RWPE2 (cell line): Measurements from ENCODE around the gene LRRC51.

Experiments
- ATAC-seq: fragments of 200-7000 bp; cut with Tn5 transposase; 3 replicates; pipeline ENCODE4 v1.9.1; 2021; ENCODE audit warnings: low read depth
- DNase-seq: peaks from one replicate; pipeline ENCODE4 v3.0.0-alpha.2; 2020; ENCODE audit warnings: low spot score
- H3K27ac ChIP-seq: fragments of 450-650 bp; 2 replicates; pipeline ENCODE4 v1.5.1; 2017; ENCODE audit warnings: mild to moderate bottlenecking; ENCODE audit not compliant: poor library complexity, severe bottlenecking
- H3K27me3 ChIP-seq: fragments of 250-450 bp; sonication (Bioruptor Pico); 2 replicates; pipeline ENCODE4 v1.5.1; 2021; ENCODE audit warnings: mild to moderate bottlenecking, moderate library complexity; ENCODE audit not compliant: insufficient read depth, poor library complexity, severe bottlenecking
- H3K36me3 ChIP-seq: fragments of 250-450 bp; sonication (Bioruptor Pico); 2 replicates; pipeline ENCODE4 v1.5.1; 2020; ENCODE audit warnings: low read depth, mild to moderate bottlenecking, moderate library complexity
- H3K4me1 ChIP-seq: fragments of 250-450 bp; sonication (Bioruptor Pico); 2 replicates; pipeline ENCODE4 v1.5.1; 2021; ENCODE audit warnings: mild to moderate bottlenecking, moderate library complexity; ENCODE audit not compliant: insufficient read depth, poor library complexity, severe bottlenecking
- H3K4me3 ChIP-seq: fragments of 250-450 bp; sonication (Bioruptor Pico); 2 replicates; pipeline ENCODE4 v1.5.1; 2021; ENCODE audit warnings: mild to moderate bottlenecking, moderate library complexity; ENCODE audit not compliant: severe bottlenecking
- H3K9me3 ChIP-seq: fragments of 250-450 bp; sonication (Bioruptor Pico); 2 replicates; pipeline ENCODE4 v1.5.1; 2021; ENCODE audit warnings: mild to moderate bottlenecking, moderate library complexity; ENCODE audit not compliant: severe bottlenecking
- TF ChIP-seq, protein P1 (sequence below): fragments of 450-650 bp; IDR thresholded peaks from one replicate; pipeline ENCODE4 v1.5.1; 2017; ENCODE audit warnings: mild to moderate bottlenecking, moderate library complexity; ENCODE audit not compliant: poor library complexity, severe bottlenecking

The LRRC51 gene

GRCh38 chr11:72069787-72070251 is 10.8 kb upstream of the LRRC51 start:
- Histone ChIP-seq H3K4me3 (no peak overlapping the region), H3K27ac (peak overlapping the region; percentile 89), H3K27me3 (no peaks in the 10 kb centered on the region), H3K36me3 (peaks cover 52% of the 10 kb centered on the region), H3K9me3 (no peaks in the 10 kb centered on the region), H3K4me1 (peaks cover 40% of the 10 kb centered on the region)
- TF ChIP-seq, protein P1, sequence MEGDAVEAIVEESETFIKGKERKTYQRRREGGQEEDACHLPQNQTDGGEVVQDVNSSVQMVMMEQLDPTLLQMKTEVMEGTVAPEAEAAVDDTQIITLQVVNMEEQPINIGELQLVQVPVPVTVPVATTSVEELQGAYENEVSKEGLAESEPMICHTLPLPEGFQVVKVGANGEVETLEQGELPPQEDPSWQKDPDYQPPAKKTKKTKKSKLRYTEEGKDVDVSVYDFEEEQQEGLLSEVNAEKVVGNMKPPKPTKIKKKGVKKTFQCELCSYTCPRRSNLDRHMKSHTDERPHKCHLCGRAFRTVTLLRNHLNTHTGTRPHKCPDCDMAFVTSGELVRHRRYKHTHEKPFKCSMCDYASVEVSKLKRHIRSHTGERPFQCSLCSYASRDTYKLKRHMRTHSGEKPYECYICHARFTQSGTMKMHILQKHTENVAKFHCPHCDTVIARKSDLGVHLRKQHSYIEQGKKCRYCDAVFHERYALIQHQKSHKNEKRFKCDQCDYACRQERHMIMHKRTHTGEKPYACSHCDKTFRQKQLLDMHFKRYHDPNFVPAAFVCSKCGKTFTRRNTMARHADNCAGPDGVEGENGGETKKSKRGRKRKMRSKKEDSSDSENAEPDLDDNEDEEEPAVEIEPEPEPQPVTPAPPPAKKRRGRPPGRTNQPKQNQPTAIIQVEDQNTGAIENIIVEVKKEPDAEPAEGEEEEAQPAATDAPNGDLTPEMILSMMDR: no peak
- peak; percentile 82 for DNase-seq
- peak; percentile 96 for ATAC-seq

DNA sequence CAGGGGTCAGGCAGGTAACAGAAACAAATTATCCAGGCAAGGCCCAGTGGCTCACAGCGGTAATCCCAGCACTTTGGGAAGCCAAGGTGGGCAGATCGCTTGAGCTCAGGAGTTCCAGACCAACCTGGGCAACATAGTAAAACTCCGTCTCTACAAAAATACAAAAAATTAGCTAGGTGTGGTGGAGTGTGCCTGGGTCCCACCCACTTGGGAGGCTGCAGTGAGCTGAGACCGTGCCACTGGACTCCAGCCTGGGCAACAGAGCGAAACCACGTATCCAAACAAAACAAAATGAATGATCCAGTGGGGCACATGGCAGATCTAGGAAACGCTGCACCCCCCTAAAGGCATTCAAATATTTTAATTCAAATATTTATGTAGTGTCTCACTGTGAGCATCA is 10.2 kb upstream of the LRRC51 start:
- ATAC-seq: no peak
- Histone ChIP-seq H3K36me3 (peaks cover 50% of the 10 kb centered on the region), H3K27ac (peak overlapping the region; percentile 89)

DNA sequence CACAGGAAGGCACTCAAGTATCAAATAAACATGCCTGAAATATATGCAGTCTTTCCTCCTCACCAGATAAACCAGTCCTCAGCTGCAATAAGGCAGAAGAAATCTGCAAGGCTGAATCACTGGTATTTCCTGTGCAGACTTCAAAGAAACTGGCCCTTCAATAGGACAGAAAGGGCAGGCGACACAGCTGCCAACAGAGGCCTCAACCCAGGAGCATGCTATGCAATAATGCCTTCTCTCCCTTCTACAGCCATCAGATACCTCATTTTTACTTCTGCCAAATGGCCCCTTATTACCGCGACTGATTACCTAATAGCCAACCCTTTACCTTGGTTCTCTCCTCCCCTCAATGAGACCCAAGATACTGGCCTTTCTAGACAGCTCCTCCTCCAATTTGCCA is 8.3 kb upstream of the LRRC51 start:
- DNase-seq: no peak
- Histone ChIP-seq H3K4me1 (peaks cover 40% of the 10 kb centered on the region), H3K4me3 (no peak overlapping the region), H3K36me3 (peaks cover 55% of the 10 kb centered on the region), H3K27ac (peak overlapping the region; percentile 89), H3K9me3 (no peaks in the 10 kb centered on the region), H3K27me3 (no peaks in the 10 kb centered on the region)
- TF ChIP-seq, protein P1: no peak
- ATAC-seq: peak; percentile 77

More for the DNA sequence above, 10.2 kb upstream of the LRRC51 start:
- TF ChIP-seq, protein P1: no peak
- Histone ChIP-seq H3K4me1 (peaks cover 40% of the 10 kb centered on the region), H3K4me3 (no peak overlapping the region), H3K9me3 (no peaks in the 10 kb centered on the region), H3K27me3 (no peaks in the 10 kb centered on the region)
- DNase-seq: no peak

DNA sequence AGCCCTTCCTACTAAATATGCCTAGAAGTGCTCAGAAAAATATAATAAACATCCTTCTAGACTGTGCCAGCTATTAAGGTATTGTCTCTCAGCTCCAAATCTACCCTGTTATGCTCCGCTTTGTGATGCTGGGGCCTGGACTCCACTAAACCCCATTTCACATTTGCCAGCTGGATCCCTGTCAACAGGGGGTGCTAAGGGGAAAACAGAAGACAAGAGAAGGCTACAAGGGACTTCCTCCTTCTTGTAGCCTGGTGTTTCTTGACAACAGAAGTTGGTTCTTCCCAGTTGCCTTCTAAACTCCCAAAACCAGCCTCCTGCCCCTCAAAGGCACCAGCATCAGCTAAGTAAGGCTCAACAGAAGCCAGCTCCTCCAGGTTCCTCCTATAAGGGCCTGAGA is 5.5 kb upstream of the LRRC51 start:
- Histone ChIP-seq H3K4me3 (no peak overlapping the region), H3K27ac (peak overlapping the region; percentile 6), H3K36me3 (peaks cover 33% of the 10 kb centered on the region), H3K4me1 (peaks cover 39% of the 10 kb centered on the region), H3K9me3 (no peaks in the 10 kb centered on the region), H3K27me3 (no peaks in the 10 kb centered on the region)
- TF ChIP-seq, protein P1: peak; percentile 10
- no peak for ATAC-seq
- no peak for DNase-seq

DNA sequence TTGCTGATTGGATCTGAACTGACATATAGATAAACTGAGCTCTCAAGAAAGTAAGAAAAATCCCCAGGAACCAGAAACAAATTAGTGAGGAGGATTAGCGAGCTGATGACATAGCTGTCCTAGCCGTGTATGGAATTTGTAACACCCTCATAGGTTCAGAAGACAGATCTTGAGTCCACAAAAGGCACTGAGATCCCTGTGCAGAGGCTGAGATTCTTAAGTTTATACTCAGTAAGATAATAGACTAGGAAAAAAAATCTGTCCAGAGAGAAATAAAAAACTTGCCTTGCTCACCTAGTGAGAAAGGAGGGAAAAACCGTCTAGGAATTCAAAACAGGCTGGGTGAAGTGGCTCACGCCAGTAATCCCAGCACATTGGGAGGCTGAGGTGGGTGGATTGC is 4.9 kb upstream of the LRRC51 start:
- Histone ChIP-seq H3K4me1 (peaks cover 32% of the 10 kb centered on the region), H3K9me3 (no peaks in the 10 kb centered on the region), H3K27ac (peak overlapping the region; percentile 6), H3K27me3 (no peaks in the 10 kb centered on the region), H3K4me3 (no peak overlapping the region), H3K36me3 (peaks cover 33% of the 10 kb centered on the region)
- DNase-seq (no peak), ATAC-seq (no peak)
- TF ChIP-seq, protein P1: no peak
